K562 (cell line): ENCODE data around the gene EPHB1. TPM values are rescaled to one million over a fixed set of nuclear protein-coding genes. Genes with fewer than 3 reads are reported as not detected.

Source experiments
- ATAC-seq: fragments of 200-7000 bp; cut with Tn5 transposase; 3 replicates; pipeline ENCODE4 v1.9.1; 2020; ENCODE audit warnings: moderate library complexity
- BruUV-seq: library from RNA; stranded (reverse); fragments of 400-500 nt; replicated peaks from 2 replicates; lab custom pipeline; 2021; lab: Mats Ljungman, UMichigan
- CTCF ChIA-PET: fragments of 300-600 bp; formaldehyde crosslinking; extraction: SDS; loops from one replicate; lab custom pipeline; 2021; ENCODE audit warnings: low intra/inter-chr PET ratio; lab: Yijun Ruan, JAX
- POLR2A ChIA-PET: fragments of 300-600, 350-650 bp; sonication (Branson Sonifier 250); formaldehyde crosslinking; extraction: SDS; loops from one replicate; lab custom pipeline; 2021; ENCODE audit warnings: antibody characterized with exemption, inconsistent platforms; lab: Yijun Ruan, JAX
- DNase-seq, 4 experiments: peaks; one replicate each; pipeline versions ENCODE4 v3.0.0 to v3.0.0-alpha.2; 2011 to 2018; ENCODE audit warnings: low spot score in 3 of 4, mixed read lengths in 3 of 4; ENCODE audit errors: extremely low read depth in 1 of 4
- FAIRE-seq: peaks from 2 replicates; lab custom pipeline; 2011; peaks lifted over from hg19 to GRCh38; lab: Jason Lieb, UNC
- H2AFZ ChIP-seq: 2 replicates; pipeline ENCODE4 v1.6.0; 2011; ENCODE audit warnings: low read depth, low read length, control low read depth, inconsistent platforms
- H3K27ac ChIP-seq: fragments of 200-600 bp; 3 replicates; pipeline ENCODE4 v1.8.0; 2011; ENCODE audit warnings: low read depth, mild to moderate bottlenecking, control low read depth, inconsistent platforms, low read length, moderate library complexity, mixed read lengths; ENCODE audit errors: extremely low read depth
- H3K27me3 ChIP-seq, 2 experiments: fragments of 300-600 bp in 1 of 2; 2 replicates in 1 of 2; 3 replicates in 1 of 2; pipeline versions ENCODE4 v1.6.0 to v1.8.0; 2011; ENCODE audit warnings: inconsistent platforms in 2 of 2, low read length in 2 of 2, mild to moderate bottlenecking in 1 of 2, mixed read lengths in 1 of 2, moderate library complexity in 1 of 2; ENCODE audit not compliant: control insufficient read depth in 2 of 2, insufficient read depth in 2 of 2
- H3K36me3 ChIP-seq: fragments of 300-600 bp; 3 replicates; pipeline ENCODE4 v1.8.0; 2011; ENCODE audit warnings: mild to moderate bottlenecking, low read length, inconsistent platforms; ENCODE audit not compliant: control insufficient read depth, insufficient read depth
- H3K4me1 ChIP-seq, 2 experiments: fragments of 200-600 bp in 1 of 2; replicated peaks in 1 of 2; 2 replicates in 1 of 2; 3 replicates in 1 of 2; pipeline versions ENCODE4 v1.5.1 to v1.8.0; 2011; ENCODE audit warnings: inconsistent platforms in 2 of 2, low read length in 2 of 2, mild to moderate bottlenecking in 1 of 2, mixed read lengths in 1 of 2, moderate library complexity in 1 of 2; ENCODE audit not compliant: control insufficient read depth in 2 of 2, insufficient read depth in 2 of 2
- H3K4me2 ChIP-seq: 2 replicates; pipeline ENCODE4 v1.6.1; 2011; ENCODE audit warnings: low read length, control low read depth, inconsistent platforms, mixed read lengths; ENCODE audit not compliant: insufficient read depth
- H3K4me3 ChIP-seq: fragments of 200-600 bp; sonication (generic), shearing (Covaris generic); 2 replicates; pipeline ENCODE4 v1.5.1; 2016; ENCODE audit warnings: control low read depth, inconsistent platforms
- H3K79me2 ChIP-seq: fragments of 200-600 bp; 3 replicates; pipeline ENCODE4 v1.8.0; 2011; ENCODE audit warnings: low read length, inconsistent platforms; ENCODE audit not compliant: control insufficient read depth, insufficient read depth
- H3K9ac ChIP-seq, 2 experiments: 2 replicates each; pipeline versions ENCODE4 v1.6.0 to v1.6.1; 2011; ENCODE audit warnings: low read depth in 2 of 2, low read length in 2 of 2, control low read depth in 1 of 2, inconsistent platforms in 1 of 2, mild to moderate bottlenecking in 1 of 2, mixed read lengths in 1 of 2; ENCODE audit not compliant: insufficient read depth in 1 of 2
- H3K9me1 ChIP-seq: one replicate; pipeline ENCODE4 v1.6.0; 2011; ENCODE audit warnings: inconsistent platforms, mild to moderate bottlenecking, low read length, moderate library complexity; ENCODE audit not compliant: control insufficient read depth, insufficient read depth
- H3K9me3 ChIP-seq: replicated peaks from 2 replicates; pipeline ENCODE4 v1.5.1; 2011; ENCODE audit warnings: low read depth, low read length, inconsistent platforms; ENCODE audit not compliant: control insufficient read depth, insufficient read depth
- H4K20me1 ChIP-seq: replicated peaks from 2 replicates; pipeline ENCODE4 v1.6.1; 2011; ENCODE audit warnings: low read length, inconsistent platforms, mixed read lengths; ENCODE audit not compliant: control insufficient read depth, insufficient read depth
- TBP ChIP-seq: optimal IDR thresholded peaks from 2 replicates; pipeline ENCODE3; 2011; ENCODE audit warnings: low read depth, low read length, improper control_type of control experiment
- ZBED1 ChIP-seq: IDR thresholded peaks from 2 replicates; pipeline ENCODE4 v1.6.1; 2014
- ZNF696 ChIP-seq: fragments of 250-450 bp; sonication (Bioruptor Pico); conservative IDR thresholded peaks from 2 replicates; pipeline ENCODE4 v1.4.0; 2020; ENCODE audit warnings: mild to moderate bottlenecking, moderate library complexity
- WGBS: fragments of 100-300 bp; shearing (Covaris generic); methylation state at CpG from one replicate; pipeline ENCODE4 v1.1.6; 2016; ENCODE audit warnings: low coverage, mixed read lengths; ENCODE audit not compliant: insufficient coverage; ENCODE audit errors: missing lambda C conversion rate; 5-methylcytosine and 5-hydroxymethylcytosine counted together
- in situ Hi-C: fragments of 300-500 bp; cut with MboI; formaldehyde crosslinking; loops from 4 replicates; pipeline ENCODE4 v1.15.0; 2018; ENCODE audit warnings: inconsistent platforms, mixed read lengths
- intact Hi-C: fragments of 100-400 bp; cut with micrococcal nuclease; formaldehyde crosslinking; loops from 2 replicates; pipeline ENCODE4 v1.14.2; 2022
- polyA plus RNA-seq, 8 experiments: library from polyadenylated mRNA; depleted of rRNA in 4 of 8; stranded (reverse) in 5 of 8; unstranded in 3 of 8; fragments of >200 nt; fragmentation: Nextera tagmentation in 2 of 8; fragmentation: Illumina TruSeq in 1 of 8; extraction: Ambion mirVana in 2 of 8; extraction: Trizol in 1 of 8; gene quantifications; 2 replicates each; pipeline versions ENCODE4 v1.2.1 to v1.2.3, GENCODE V29; 2011 to 2014; ENCODE audit warnings: inconsistent platforms in 1 of 8, missing spikeins in 1 of 8
- total RNA-seq, 7 experiments: library from RNA; depleted of rRNA in 6 of 7; stranded (reverse); fragments of >200 nt in 6 of 7; fragmentation: Illumina TruSeq in 2 of 7; extraction: Trizol in 2 of 7; gene quantifications; 2 replicates each; pipeline versions ENCODE4 v1.2.1 to v1.2.3, GENCODE V29; 2011 to 2021; ENCODE audit warnings: low replicate concordance in 1 of 7
- TF ChIP-seq, protein P1 (sequence below): sonication (generic); formaldehyde crosslinking; IDR thresholded peaks from 2 replicates; pipeline ENCODE4 v1.8.1; 2022; ENCODE audit warnings: missing genetic modification reagents
- TF ChIP-seq, protein P2 (sequence below): fragments of 150-350 bp; IDR thresholded peaks from 2 replicates; pipeline ENCODE4 v1.6.1; 2014; ENCODE audit warnings: low read depth, mild to moderate bottlenecking, low read length, borderline replicate concordance

Gene EPHB1
- total and polyA plus RNA-seq, 9 of the 15 experiments (the other 6 are each of a cell fraction or from before 2014, with no cell fraction given): 0.29 TPM; not detected in 8

DNA sequence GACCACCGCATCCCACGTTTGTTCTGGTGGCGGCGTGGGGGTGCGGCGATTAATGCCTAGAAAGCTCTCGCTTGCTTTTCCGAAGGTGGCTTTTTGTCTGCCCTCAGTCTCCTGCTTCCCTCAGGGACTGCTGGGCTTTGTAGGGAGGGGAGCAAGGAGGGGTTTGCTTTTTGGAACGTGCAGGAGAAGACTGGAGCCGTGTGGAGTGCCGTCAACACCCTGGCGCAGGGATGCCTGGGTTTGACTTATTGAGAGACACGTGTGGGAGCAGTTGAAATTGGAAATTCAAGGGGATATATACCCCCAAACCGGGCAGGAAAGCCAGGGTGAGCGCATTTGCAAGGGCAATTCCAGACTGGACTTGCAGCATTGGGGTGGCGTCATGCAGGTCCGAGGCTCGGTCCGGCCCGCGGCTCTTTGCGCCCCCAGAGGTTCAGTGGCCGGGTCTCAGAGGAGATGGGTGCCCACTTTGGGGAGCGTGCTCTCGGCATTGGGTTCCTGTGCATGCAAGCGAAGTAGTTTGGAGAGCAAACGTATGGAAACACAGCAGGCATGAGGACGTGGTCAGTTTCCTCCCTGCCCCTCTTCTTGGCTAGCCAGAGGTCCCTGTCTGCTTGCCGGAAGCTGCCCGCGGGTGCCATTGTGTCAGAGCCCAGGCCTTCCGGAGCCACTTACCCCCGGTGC lies 2.1 kb downstream of the EPHB1 start:
- Histone ChIP-seq H3K36me3 (no peaks in the 10 kb centered on the region), H3K9ac (no peak overlapping the region), H3K27me3 (peaks cover 0 to 8% of the 10 kb centered on the region in 2 experiments; a peak in 1 of 5 replicates), H3K9me1 (no peaks in the 10 kb centered on the region), H3K4me2 (no peak overlapping the region), H3K4me3 (no peak overlapping the region), H4K20me1 (no peaks in the 10 kb centered on the region), H2AFZ (no peak overlapping the region), H3K27ac (no peak overlapping the region), H3K79me2 (no peaks in the 10 kb centered on the region), H3K4me1 (peaks cover 0 to 11% of the 10 kb centered on the region in 2 experiments; a peak in 2 of 5 replicates), H3K9me3 (no peaks in the 10 kb centered on the region)
- in situ Hi-C loops: loop anchor here (25.0 kb wide), 1 partner anchor 1090 kb away; no protein-coding TSS in a partner anchor
- no TSS peak for BruUV-seq
- ChIA-PET CTCF (no interaction called here), POLR2A (no interaction called here)
- intact Hi-C loops: loop anchor here (5.0 to 10.0 kb wide), 4 partner anchors 448 to 1248 kb away; no protein-coding TSS in a partner anchor
- whole genome bisulfite sequencing: 4% methylated on average over 26 of the region's 33 CpGs
- DNase-seq: no peak
- no peak for FAIRE-seq
- ATAC-seq: no peak
- TF ChIP-seq ZBED1 (no peak), TBP (no peak), ZNF696 (CRISPR knock-in tag) (no peak)
- TF ChIP-seq, protein P1, sequence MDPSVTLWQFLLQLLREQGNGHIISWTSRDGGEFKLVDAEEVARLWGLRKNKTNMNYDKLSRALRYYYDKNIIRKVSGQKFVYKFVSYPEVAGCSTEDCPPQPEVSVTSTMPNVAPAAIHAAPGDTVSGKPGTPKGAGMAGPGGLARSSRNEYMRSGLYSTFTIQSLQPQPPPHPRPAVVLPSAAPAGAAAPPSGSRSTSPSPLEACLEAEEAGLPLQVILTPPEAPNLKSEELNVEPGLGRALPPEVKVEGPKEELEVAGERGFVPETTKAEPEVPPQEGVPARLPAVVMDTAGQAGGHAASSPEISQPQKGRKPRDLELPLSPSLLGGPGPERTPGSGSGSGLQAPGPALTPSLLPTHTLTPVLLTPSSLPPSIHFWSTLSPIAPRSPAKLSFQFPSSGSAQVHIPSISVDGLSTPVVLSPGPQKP (CRISPR knock-in tag): no peak
- TF ChIP-seq, protein P2, sequence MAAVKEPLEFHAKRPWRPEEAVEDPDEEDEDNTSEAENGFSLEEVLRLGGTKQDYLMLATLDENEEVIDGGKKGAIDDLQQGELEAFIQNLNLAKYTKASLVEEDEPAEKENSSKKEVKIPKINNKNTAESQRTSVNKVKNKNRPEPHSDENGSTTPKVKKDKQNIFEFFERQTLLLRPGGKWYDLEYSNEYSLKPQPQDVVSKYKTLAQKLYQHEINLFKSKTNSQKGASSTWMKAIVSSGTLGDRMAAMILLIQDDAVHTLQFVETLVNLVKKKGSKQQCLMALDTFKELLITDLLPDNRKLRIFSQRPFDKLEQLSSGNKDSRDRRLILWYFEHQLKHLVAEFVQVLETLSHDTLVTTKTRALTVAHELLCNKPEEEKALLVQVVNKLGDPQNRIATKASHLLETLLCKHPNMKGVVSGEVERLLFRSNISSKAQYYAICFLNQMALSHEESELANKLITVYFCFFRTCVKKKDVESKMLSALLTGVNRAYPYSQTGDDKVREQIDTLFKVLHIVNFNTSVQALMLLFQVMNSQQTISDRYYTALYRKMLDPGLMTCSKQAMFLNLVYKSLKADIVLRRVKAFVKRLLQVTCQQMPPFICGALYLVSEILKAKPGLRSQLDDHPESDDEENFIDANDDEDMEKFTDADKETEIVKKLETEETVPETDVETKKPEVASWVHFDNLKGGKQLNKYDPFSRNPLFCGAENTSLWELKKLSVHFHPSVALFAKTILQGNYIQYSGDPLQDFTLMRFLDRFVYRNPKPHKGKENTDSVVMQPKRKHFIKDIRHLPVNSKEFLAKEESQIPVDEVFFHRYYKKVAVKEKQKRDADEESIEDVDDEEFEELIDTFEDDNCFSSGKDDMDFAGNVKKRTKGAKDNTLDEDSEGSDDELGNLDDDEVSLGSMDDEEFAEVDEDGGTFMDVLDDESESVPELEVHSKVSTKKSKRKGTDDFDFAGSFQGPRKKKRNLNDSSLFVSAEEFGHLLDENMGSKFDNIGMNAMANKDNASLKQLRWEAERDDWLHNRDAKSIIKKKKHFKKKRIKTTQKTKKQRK: no peak
